HepG2 (cell line): ENCODE data around the gene ATP6V1D. TPM values are rescaled to one million over a fixed set of nuclear protein-coding genes. Genes with fewer than 3 reads are reported as not detected.

Source experiments
- KIAA2018 ChIP-seq: sonication (generic); formaldehyde crosslinking; IDR thresholded peaks from 2 replicates; pipeline ENCODE4 v1.5.0; 2020; ENCODE audit warnings: mild to moderate bottlenecking, missing genetic modification reagents, borderline replicate concordance
- MBNL3 ChIP-seq: fragments of 250-450 bp; sonication (Bioruptor Pico); conservative IDR thresholded peaks from 2 replicates; pipeline ENCODE4 v1.8.0; 2022; ENCODE audit warnings: mild to moderate bottlenecking, inconsistent platforms
- MXI1 ChIP-seq: IDR thresholded peaks from 3 replicates; pipeline ENCODE4 v1.6.1; 2012; ENCODE audit warnings: low read depth, low read length, inconsistent platforms, borderline replicate concordance
- PHF21A ChIP-seq: sonication (generic); formaldehyde crosslinking; IDR thresholded peaks from 2 replicates; pipeline ENCODE4 v1.5.0; 2020; ENCODE audit warnings: mild to moderate bottlenecking, missing genetic modification reagents
- ZFP36L1 ChIP-seq: sonication (generic); formaldehyde crosslinking; IDR thresholded peaks from 2 replicates; pipeline ENCODE4 v1.8.0; 2022; ENCODE audit warnings: mild to moderate bottlenecking, missing genetic modification reagents, moderate library complexity
- ZNF101 ChIP-seq: sonication (generic); formaldehyde crosslinking; IDR thresholded peaks from 2 replicates; pipeline ENCODE4 v1.4.0; 2020; ENCODE audit warnings: mild to moderate bottlenecking, low read depth, missing genetic modification reagents, borderline replicate concordance
- ZNF281 ChIP-seq: sonication (generic); formaldehyde crosslinking; IDR thresholded peaks from 2 replicates; pipeline ENCODE4 v1.4.0; 2020; ENCODE audit warnings: missing genetic modification reagents, borderline replicate concordance
- polyA plus RNA-seq, 8 experiments: library from polyadenylated mRNA; depleted of rRNA in 3 of 8; stranded (reverse) in 7 of 8; unstranded in 1 of 8; fragments of >200 nt; fragmentation: Illumina TruSeq in 4 of 8; extraction: Trizol in 4 of 8; gene quantifications; 2 replicates each; pipeline versions ENCODE4 v1.2.1 to v1.2.3, GENCODE V29; 2011 to 2016; ENCODE audit warnings: low read depth in 4 of 8, missing spikeins in 1 of 8, mixed read lengths in 1 of 8; ENCODE audit not compliant: insufficient read depth in 1 of 8
- total RNA-seq, 5 experiments: library from RNA; depleted of rRNA; stranded (reverse); fragments of >200 nt; fragmentation: Illumina TruSeq; extraction: Trizol; gene quantifications; 2 replicates each; pipeline ENCODE4 v1.2.3, GENCODE V29; 2016; ENCODE audit warnings: low read depth in 1 of 5
- TF ChIP-seq, protein P1 (sequence below): sonication (generic); formaldehyde crosslinking; IDR thresholded peaks from 2 replicates; pipeline ENCODE4 v1.4.0; 2020; ENCODE audit warnings: missing genetic modification reagents, borderline replicate concordance
- TF ChIP-seq, protein P2 (sequence below): sonication (generic); formaldehyde crosslinking; IDR thresholded peaks from 2 replicates; pipeline ENCODE4 v1.5.0; 2020; ENCODE audit warnings: missing genetic modification reagents

Gene ATP6V1D
- total and polyA plus RNA-seq, 2 of the 13 experiments (the other 11 are each of a cell fraction or from before 2014, with no cell fraction given): 16.8 to 53.9 TPM

DNA sequence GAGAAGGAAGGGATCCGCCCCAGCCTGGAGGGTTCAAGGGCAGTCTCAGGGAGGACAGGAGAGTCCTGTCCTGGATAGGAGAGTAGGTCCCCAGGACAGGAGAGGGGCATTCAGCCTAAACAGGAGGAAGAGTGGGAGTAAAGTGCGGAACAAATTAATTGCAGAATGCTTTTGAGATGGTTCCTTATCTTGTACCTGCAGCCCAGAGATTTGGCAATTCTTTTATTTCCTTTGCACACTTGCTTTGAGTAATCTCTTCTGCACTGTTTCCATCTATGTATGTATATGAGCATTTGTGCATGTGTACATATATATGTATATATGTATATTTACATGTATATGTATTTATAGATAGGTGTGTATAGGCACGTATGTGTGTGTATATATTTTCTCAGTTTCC lies 29.7 kb upstream of the ATP6V1D start (continued):
- no peak for TF ChIP-seq ZNF281 (CRISPR knock-in tag)
- TF ChIP-seq KIAA2018 (CRISPR knock-in tag): no peak
- no peak for TF ChIP-seq PHF21A
- TF ChIP-seq ZNF101 (CRISPR knock-in tag): no peak
- no peak for TF ChIP-seq ZFP36L1 (CRISPR knock-in tag)
- no peak for TF ChIP-seq MXI1
- TF ChIP-seq, protein P1, sequence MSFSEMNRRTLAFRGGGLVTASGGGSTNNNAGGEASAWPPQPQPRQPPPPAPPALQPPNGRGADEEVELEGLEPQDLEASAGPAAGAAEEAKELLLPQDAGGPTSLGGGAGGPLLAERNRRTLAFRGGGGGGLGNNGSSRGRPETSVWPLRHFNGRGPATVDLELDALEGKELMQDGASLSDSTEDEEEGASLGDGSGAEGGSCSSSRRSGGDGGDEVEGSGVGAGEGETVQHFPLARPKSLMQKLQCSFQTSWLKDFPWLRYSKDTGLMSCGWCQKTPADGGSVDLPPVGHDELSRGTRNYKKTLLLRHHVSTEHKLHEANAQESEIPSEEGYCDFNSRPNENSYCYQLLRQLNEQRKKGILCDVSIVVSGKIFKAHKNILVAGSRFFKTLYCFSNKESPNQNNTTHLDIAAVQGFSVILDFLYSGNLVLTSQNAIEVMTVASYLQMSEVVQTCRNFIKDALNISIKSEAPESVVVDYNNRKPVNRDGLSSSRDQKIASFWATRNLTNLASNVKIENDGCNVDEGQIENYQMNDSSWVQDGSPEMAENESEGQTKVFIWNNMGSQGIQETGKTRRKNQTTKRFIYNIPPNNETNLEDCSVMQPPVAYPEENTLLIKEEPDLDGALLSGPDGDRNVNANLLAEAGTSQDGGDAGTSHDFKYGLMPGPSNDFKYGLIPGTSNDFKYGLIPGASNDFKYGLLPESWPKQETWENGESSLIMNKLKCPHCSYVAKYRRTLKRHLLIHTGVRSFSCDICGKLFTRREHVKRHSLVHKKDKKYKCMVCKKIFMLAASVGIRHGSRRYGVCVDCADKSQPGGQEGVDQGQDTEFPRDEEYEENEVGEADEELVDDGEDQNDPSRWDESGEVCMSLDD: no peak
- TF ChIP-seq MBNL3 (CRISPR knock-in tag): no peak
- TF ChIP-seq, protein P2, sequence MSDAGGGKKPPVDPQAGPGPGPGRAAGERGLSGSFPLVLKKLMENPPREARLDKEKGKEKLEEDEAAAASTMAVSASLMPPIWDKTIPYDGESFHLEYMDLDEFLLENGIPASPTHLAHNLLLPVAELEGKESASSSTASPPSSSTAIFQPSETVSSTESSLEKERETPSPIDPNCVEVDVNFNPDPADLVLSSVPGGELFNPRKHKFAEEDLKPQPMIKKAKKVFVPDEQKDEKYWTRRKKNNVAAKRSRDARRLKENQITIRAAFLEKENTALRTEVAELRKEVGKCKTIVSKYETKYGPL (CRISPR knock-in tag): no peak
